OCI-LY3 (cell line): ENCODE data around the gene SH2D3A.

Experiments used
- EZH2phosphoT487 ChIP-seq: fragments of 200-600 bp; shearing (Covaris generic); IDR thresholded peaks from 2 replicates; pipeline ENCODE4 v1.6.1; 2018; ENCODE audit warnings: antibody characterized with exemption, mixed run types, low read depth
- TF ChIP-seq, protein P1 (sequence below): fragments of 200-600, 300-600 bp; sonication (generic); IDR thresholded peaks from 2 replicates; pipeline ENCODE4 v1.5.1; 2014; ENCODE audit warnings: antibody characterized with exemption, low read length, low read depth

DNA sequence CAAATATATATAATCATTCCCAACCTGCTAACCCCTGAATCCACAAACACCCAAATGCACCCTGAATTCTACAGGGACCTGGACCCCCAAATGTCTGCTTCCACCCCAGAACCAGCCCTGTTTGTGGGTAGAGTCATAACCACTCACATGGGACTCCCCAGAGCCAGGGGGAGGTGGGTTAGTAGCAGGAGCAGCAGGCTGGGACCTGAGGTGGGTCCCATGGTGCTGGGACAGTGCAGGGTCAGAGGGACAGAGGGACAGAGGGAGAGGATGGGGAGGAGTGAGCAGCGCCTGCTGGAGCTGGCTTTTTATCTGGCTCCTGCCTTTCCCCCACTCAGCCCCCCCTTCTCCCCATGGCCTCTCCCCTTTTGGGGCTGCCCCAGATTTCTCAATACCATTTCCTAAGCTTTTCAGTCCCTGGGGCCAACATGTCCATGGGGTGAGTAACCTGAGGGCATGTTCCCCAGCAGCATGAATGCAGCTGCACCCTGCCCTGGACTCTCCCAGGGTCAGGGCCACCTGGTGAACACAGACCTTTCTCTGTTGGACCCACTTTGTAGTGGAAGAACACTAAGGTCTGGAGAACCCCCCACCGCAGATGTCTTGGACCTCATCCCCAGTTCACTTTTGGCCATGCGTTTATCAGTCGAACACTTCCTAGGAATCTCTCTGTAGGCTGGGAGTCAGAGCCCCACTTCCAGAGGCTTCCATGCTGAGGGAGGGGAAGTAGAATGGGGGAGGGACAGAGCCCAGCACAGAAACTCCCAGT, 46.7 kb downstream of the SH2D3A start, which contains the start of gene C3:
- TF ChIP-seq, protein P1, sequence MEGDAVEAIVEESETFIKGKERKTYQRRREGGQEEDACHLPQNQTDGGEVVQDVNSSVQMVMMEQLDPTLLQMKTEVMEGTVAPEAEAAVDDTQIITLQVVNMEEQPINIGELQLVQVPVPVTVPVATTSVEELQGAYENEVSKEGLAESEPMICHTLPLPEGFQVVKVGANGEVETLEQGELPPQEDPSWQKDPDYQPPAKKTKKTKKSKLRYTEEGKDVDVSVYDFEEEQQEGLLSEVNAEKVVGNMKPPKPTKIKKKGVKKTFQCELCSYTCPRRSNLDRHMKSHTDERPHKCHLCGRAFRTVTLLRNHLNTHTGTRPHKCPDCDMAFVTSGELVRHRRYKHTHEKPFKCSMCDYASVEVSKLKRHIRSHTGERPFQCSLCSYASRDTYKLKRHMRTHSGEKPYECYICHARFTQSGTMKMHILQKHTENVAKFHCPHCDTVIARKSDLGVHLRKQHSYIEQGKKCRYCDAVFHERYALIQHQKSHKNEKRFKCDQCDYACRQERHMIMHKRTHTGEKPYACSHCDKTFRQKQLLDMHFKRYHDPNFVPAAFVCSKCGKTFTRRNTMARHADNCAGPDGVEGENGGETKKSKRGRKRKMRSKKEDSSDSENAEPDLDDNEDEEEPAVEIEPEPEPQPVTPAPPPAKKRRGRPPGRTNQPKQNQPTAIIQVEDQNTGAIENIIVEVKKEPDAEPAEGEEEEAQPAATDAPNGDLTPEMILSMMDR = no peak
- TF ChIP-seq EZH2phosphoT487 = no peak
